ENCODE measurements around the gene CACNA1C.
"Not testable (repeated sequence)": the region's sequence is repeated elsewhere in the genome, so short reads cannot be mapped to it uniquely, and the experiment has no call there.

The CACNA1C gene

DNA sequence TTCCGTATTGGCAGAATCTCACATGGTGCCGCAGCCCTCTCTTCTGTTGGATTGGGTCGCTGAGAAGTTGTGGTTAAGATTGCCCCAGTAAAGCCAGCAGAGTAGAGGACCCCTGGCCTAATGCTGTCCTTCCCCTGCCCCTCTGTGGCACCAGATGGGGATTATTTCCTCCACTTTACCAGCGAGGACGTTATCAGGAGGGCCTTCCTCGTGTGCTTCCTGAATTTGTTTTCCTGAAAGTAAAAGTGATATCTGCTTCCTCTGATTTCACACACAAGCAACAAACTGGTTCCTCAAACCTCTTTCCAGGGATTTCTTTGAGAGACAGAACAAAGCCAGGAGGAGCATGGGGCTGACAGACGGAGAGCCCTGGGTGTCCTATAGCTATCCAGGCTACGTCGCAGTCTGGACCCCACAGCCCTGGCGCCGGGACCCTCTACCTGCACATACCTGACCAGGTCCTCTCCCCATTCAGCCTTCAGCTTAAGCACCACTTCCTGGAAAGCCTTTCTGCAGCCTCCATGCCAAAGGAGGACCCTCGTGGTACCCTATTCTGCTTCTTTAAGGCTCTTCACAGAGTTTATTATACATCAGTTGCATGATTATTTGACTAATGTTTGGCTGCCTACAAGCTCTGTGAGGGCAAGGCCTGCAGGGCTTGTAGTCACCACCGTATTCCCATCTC is 427.2 kb downstream of the CACNA1C start:
- no peak for DNase-seq (ENCODE audit: low spot score)

DNA sequence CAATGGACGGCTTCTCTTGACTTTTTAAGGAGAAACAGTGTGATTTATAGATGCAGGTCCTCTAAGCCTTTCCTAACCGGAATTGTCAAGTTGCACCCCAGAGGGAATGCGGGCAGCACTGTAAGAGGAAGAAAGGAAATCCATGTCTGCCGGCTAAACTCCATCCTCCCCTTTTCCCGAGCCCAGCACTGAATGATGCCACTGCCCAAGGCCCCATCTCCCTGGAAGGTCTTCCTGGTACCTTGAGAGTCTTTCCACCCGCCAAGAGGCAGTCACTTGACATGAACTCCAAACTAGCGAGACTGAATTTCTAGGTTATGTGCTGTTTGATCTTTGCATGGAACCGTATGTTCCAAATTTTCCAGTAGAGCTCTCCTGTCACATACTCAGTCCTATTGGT is 428.6 kb downstream of the CACNA1C start:
- no peak for DNase-seq (ENCODE audit: low spot score)

DNA sequence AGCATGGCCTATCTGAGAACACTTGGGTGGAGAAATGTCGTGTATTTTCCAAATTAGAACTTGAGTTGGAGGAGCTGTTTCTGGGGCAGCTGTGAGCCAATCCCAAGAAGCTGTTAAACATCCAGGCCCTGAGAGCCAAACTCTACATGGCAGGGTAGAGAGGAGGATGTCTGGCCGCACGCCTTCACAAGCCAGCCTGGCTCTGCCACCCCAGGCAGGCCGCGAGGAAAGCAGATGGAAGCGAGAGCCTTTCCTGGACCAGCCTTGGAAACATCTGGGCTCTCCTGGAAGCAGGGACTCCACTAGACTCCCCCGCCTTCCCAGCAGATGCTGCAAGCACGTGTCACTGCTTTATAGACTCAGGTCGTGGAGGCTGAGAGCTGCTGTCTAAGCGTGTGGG is 429.2 kb downstream of the CACNA1C start:
- DNase-seq (ENCODE audit: low spot score) = no peak

DNA sequence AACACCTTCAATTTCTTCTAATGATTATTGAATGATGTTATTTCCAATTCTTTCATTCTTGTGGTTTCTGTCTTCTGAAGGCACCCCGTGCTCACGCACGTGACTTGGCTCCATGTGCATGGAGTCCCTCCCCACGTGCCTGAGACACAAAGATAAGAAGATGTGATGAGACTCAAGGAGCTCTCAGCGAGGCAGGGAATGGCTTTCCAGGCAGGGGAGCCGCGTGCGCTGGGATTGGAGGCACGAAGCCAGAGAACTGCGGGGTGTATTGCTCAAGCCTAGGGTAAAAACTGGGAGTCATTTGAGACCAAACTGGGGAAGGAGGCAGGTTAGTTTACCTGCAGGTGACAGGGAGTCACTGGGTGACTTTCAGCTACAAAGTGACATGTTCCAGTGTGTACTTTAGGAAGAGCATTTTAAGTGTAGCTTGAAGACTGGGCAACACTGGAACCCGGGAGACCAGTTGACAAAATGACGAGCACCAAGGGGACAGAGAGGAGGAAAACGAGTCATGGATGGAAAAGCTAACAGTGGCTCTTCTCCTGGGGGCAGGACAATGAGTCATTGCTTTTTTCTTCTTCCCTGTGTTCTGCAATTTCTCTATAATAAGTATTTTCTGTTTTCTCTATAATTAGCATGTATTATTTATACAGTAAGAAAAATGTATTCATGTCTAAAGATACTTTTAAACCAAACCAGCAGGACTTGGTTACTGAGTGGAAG is 430.3 kb downstream of the CACNA1C start:
- DNase-seq (ENCODE audit: low spot score) = no peak

DNA sequence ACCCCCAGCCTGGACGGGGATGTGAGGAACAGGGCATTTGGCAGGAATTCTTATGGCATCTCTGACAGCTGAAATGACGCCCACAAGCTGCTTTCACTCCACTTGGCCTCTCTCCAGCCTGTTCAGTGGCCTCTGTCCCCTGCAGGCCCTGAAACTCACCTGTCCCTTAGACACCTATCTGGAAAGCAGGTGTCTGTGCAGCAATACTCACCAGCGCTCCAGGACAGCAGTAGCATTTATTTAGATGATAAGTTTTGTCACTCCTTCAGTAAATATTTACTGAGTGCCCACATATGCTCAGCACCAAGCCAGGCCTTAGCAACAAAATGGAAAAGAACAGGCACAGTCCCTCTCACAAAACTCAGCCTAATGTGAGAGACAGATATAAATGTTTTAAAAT is 430.9 kb downstream of the CACNA1C start:
- no peak for DNase-seq (ENCODE audit: low spot score)

DNA sequence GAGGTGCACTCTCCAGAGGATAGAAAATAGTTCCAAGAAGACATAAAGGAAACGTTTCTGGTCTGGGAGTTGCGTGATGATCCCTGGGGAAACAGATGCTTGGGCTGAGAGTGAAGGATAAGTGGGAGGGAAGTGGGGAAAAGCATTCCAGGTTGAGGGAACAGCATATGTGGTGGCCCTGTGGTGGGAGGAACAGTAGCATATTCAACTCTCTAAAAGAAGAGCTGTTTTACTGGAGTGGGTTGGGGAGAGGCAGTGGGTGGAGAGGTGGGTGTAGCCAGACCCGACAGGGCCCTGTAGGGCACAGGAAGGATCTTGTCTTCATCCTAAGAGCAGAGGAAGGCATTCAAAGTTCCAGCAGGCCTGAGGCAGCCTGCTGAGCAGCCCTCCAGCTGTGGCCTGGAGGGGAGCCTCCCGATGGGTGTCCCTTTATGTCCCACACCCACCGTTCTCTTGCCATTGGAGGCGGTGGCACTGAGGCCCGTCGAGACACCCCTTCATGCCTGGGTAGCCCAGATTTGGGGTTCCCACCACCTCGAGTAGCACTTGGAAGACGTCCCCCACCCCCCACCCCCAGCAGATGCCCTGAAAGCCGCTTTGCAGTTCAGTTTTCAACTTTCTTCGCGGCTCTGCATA is 431.5 kb downstream of the CACNA1C start:
- DNase-seq (ENCODE audit: low spot score) = no peak

GRCh38 chr12:2485681-2486080 is 432.9 kb downstream of the CACNA1C start:
- no peak for DNase-seq (ENCODE audit: low spot score)

DNA sequence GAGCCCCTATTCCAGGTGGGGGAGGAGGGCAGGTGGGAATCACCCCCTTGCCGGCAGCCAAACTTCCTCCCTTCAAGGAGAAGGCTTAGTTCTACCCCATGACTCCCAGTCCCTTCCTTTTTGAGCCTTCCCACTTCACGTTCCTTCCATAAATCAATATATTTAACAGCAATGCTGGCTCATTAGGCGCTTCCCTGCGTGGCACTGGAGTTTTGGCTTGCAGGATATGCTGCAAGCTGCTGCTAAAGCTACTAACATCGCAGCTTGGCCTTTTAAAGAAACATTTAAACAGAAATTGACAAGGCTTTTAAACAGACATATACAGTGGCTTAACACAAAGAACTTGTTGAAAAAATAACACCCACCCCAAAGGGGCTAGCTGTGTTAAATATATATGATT is 434.0 kb downstream of the CACNA1C start:
- DNase-seq (ENCODE audit: low spot score) = no peak

- DNase-seq (ENCODE audit: low spot score) = no peak
Observed at GRCh38 chr12:2487278-2487677, 434.5 kb downstream of the CACNA1C start.

GRCh38 chr12:2488131-2488530 is 435.3 kb downstream of the CACNA1C start:
- no peak for DNase-seq (ENCODE audit: low spot score)

DNA sequence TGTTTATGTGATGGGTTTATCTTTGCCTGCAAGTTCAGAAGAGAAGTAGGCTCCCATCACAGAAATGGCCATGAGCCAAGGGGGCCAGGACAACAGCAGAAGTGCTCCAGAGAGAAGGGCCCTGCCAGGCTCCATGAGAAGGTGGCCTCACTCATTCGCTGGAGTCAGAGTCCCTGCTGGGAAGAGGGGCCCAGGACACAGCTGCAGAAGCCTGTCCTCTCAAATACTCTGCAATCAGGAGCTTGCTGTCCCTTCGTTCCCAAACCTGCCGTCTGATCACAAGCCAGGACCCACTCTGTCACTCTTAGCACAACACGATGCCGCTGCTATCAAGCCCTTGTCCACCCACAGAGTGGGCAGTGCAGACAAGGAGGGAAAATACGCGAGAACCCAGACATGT is 435.8 kb downstream of the CACNA1C start:
- no peak for DNase-seq (ENCODE audit: low spot score)

DNA sequence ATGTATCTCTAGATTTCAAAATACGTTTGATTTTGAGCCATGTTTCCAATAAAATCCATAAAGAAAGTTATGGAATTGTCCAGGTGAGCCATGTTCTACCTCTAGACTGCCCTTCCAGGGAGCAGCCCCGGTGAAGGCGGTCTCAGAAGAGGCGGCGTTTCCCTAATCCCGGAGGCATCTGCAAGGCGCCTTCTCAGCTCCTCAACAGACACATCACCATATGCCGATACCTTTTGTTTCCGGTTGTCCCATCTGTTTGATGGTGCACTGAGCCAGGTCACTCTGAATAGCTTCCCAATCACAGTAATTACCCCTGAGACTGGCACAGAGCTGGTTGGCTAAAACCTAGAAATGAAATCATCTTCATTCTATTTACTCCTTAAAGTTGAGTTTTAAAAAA is 436.5 kb downstream of the CACNA1C start:
- DNase-seq (ENCODE audit: low spot score) = no peak

DNA sequence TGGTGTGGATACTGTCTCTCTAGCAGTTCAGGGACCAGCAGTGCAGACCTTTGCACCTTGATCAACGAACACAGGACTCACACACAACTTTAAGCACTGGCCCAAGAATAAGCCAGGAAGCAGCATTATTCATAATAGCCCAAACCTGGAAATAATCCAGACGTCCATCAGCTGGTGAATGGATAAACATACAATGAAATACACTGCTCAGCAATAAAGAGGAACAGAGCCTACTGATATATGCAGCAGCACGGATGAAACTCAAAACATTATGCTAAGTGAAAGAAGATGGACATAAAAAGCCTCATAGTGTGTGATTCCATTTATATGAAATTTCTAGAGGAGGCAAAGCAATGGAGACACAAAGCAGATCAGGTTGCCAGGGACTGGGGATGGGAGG is 438.0 kb downstream of the CACNA1C start:
- DNase-seq (ENCODE audit: low spot score) = no peak

DNA sequence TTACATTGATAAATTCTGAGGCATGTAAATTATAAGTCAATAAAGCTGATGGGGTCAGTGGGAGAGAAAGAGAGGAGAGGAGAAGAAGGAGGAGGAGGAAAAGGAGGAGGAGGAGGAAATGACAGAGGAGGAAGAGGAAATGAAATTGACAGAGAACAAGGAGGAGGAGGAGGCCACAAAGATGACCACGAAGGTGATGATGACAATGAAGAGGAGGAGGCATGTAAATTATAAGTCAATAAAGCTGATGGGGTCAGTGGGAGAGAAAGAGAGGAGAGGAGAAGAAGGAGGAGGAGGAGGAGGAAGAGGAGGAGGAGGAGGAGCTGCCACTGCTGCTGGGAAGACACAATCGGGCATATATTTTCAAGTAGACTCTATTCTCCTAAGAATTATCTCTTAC is 438.6 kb downstream of the CACNA1C start:
- not testable (repeated sequence) for DNase-seq (ENCODE audit: low spot score)

DNA sequence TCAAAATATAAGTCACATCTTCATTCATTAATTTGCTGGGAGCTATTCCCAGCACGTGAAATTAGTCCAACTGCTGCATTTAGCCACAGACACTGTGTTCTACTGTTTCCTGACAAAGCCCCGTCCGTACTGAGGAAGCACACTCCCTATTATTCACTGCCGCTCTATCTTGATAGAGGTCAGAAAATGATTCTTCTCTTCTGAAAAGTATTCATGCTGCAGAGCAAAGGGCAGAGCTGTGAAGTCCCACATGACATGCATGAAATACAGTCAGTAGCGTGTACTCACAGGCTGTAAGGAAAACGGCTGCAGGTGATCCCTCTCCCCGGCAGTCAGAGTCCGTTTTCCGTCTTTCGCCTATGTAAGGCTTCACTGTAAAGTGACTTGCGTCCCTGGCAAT is 439.4 kb downstream of the CACNA1C start:
- no peak for DNase-seq (ENCODE audit: low spot score)

DNA sequence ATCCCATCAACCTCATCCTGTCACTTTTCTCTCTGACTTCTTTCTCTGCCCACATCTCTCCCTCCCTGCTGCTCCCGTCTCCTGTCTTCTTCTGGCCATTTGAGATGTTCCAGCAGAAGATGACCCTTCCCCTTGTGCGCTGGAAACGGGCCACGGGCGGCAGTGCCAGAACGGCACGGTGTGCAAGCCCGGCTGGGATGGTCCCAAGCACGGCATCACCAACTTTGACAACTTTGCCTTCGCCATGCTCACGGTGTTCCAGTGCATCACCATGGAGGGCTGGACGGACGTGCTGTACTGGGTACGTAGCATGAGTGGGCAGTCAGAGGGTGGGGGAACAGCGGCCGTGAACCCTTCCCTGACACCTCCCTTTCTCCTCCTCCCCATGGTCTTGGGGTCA is 440.3 kb downstream of the CACNA1C start:
- no peak for DNase-seq (ENCODE audit: low spot score)

DNA sequence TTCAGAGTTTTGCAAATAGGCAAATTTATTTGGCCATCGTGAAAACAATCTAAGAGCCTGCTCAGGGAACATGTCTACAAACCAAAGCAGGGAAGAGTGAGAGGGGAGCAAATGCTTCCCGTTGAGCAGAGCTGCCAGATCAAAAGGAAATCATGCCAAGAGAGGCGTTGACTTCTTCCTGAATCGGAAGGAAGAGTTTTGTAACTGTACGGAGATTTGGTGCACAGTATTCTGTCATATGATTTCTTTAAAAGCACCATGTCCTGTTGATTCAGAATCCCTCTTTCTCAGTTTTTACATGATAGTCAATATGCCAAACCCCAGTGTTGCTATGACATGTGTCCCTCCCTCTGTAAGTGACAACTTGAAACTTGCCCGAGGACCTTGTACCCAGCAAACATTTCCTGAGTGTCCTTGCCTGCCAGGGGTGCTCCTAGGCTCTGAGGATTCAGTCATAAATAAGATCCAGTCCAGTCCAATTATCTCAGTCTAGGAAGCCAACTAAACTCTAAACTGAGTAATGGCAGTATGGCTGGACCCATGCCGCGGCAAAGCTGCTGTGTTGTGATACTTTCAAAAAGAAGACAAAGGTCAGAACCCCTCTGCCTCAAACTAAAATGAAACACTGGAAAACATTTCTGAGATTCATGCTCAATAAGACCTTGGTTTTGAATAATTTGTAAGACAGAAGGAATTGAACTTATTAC is 441.9 kb downstream of the CACNA1C start:
- no peak for DNase-seq (ENCODE audit: low spot score)

DNA sequence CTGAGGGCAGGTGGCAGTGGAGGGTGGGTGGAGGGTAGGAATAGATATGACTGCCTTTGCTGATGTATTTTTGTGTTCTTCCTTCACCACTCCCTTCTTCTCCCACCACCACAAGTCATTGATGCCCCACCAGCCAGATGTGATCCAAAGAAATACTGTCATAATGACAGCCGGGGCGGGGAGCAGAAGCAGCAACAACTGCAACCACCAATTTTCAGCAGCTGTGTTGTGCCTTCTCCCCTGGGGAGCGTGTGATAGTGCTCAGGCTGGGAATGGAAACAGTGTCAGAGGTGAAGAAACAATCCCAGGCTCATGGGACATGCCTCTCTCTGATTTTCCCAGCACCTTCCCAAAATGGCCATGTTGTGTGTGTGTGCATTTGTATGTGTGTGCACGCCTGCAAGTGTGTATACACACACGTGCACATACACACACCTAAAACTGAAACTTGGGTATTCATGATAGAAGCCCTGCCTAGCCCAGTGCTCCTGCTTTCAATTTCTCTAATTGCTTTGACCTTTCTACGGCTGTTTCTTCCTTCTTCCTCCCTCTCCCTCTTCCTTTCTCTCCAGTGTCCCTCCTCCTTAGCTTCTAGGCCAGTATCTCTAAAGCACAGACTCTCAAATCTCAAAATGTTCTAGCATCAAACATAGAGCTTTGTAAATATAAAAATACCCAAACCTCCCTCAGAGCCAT is 442.8 kb downstream of the CACNA1C start:
- DNase-seq (ENCODE audit: low spot score) = no peak

DNA sequence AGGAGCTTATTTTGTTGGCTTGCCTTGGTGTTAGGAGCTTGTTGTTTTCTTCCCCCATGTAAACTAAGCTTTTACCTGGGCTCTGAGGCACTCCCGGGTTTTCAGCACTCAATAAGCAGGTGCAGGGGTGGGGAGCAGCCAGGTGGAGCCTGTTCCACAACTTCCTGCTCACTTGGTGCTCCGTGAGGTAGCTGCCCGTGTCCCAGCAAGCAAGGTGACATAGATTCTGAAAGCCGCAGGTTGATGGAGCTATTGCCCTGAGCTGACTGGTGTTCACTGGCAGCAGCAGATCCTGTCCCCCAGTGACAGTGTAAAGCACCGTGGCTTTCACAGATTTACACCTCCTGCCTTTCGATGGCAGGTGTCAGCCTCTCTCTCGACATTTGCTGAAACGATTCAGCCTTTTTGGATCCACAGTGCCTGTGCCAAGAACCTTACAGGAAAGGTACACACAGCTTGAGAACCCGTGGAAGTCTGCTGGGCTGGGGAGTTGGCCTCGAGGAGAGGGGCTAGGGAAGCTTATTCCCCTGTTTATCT is 446.2 kb downstream of the CACNA1C start:
- no peak for DNase-seq (ENCODE audit: low spot score)

- no peak for DNase-seq (ENCODE audit: low spot score)
Observed at GRCh38 chr12:2501464-2502191, 448.8 kb downstream of the CACNA1C start.

DNA sequence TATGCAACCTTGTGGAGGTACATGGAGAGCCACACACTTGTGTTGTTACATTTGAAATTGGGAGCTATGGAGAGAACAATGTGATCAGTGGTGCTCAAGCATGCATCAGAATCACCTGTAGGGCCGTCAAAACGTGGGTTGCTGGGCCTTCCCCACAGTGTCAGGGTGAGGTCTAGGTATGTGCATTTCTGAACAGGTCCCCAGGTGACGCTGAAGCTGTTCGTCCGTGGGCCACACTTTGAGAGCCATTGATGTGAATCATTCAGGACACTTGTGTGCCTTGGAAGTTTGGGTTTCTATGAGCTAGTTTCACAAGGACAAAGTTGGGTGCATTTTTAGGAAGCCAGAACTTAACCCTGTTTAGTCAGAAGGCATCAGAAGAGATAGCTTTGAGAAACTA is 450.2 kb downstream of the CACNA1C start:
- no peak for DNase-seq (ENCODE audit: low spot score)

All from SK-N-DZ (cell line).